SH-SY5Y (cell line): ENCODE results near the gene LOC128125822.

Source experiments
- GATA2 ChIP-seq: IDR thresholded peaks from 2 replicates; pipeline ENCODE4 v1.6.1; 2011; ENCODE audit warnings: mild to moderate bottlenecking, low read depth, low read length
- GATA3 ChIP-seq: IDR thresholded peaks from 2 replicates; pipeline ENCODE4 v1.6.1; 2011; ENCODE audit warnings: low read depth, mild to moderate bottlenecking, low read length, moderate library complexity

DNA sequence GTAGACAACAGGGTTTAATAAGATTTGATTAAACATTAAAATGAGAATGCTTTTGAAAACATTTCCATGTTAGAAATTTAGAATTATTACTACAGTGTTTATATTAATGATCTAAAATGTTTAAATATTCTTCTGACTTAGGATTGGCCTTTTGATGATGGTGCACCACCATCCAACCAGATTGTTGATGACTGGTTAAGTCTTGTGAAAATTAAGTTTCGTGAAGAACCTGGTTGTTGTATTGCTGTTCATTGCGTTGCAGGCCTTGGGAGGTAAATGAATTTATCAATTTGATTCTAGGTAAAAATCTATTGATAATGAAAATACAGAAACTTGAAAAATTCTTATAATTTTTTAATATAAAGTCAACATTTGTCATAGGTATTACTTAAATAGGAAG is 6.5 kb downstream of the LOC128125822 start:
- no peak for TF ChIP-seq GATA3
- no peak for TF ChIP-seq GATA2
